Fibroblast of skin of left biceps (primary cell): ENCODE measurements around the gene MYH16.
A peak's percentile ranks its signal among the peaks of the same experiment; 100 is the strongest.
"Not testable (repeated sequence)": the region's sequence is repeated elsewhere in the genome, so short reads cannot be mapped to it uniquely, and the experiment has no call there.

ENCODE experiments used
- DNase-seq, 2 experiments: peaks; one replicate each; pipeline ENCODE4 v3.0.0-alpha.2; 2013; ENCODE audit warnings: low read depth in 2 of 2

The MYH16 gene

DNA sequence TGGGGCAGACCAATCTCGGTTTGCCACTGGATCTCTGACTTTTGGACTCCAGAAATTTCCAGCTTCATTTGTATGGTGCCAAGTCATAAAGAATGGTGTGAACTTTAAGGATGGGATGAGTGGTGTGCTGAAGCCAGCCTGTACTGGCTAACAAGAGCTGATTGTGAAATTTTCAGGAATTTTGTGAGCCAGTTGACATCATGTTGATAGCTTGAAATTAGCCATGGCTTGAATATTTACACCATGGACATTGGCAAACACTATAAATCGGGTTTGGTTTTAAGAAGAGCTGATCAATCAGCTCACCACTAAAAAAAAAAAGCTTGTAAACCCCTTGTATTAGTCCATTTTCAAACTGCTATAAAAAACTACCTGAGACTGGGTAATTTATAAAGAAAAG is 14.1 kb upstream of the MYH16 start:
- no peak for DNase-seq

DNA sequence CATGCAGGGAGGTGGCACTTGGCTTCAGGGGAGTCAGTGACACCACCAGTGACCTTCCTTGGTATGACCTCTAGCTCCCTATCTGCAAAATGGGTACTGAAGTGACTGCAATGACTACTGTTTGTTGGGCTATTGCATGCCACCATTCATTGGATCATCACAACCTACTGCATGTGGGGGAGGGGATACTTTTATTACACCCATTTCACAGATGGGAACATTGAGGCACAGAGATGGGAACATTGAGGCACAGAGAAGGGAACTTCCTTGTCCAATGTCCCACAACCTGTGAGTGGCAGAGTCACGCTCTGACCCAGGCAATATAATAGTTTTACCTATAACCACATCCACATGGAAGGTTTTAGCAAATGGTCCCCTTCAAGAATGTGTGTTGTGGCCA is 12.2 kb upstream of the MYH16 start:
- DNase-seq = no peak

DNA sequence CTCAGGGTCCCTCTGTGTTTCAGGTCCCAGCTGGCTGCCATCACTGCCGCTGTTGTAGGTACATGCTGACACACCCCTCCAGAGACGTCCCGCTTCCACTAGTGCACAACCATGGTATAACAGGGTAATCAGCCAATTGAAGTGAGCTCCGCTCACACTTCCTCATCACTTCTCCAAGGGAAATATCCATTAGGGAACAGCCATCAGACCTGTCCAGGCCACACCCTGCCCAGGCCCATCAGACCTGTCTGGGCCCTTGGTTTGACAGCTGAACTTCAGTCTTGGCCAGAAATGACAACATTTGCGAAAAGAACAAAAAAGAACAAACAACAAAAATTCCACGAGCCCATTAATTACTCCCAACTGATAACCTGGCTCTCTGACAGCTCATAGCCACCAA is 11.0 kb upstream of the MYH16 start:
- DNase-seq = no peak

- no peak for DNase-seq
Measured at GRCh38 chr7:99265848-99266480, 6.7 kb upstream of the MYH16 start.

- peak in 1 of 2 experiments; percentile 5 for DNase-seq
Measured at GRCh38 chr7:99267481-99267840, 5.2 kb upstream of the MYH16 start.

- no peak for DNase-seq
Measured at GRCh38 chr7:99267841-99268576, 4.6 kb upstream of the MYH16 start.

GRCh38 chr7:99268577-99268908 is 4.1 kb upstream of the MYH16 start:
- no peak for DNase-seq

DNA sequence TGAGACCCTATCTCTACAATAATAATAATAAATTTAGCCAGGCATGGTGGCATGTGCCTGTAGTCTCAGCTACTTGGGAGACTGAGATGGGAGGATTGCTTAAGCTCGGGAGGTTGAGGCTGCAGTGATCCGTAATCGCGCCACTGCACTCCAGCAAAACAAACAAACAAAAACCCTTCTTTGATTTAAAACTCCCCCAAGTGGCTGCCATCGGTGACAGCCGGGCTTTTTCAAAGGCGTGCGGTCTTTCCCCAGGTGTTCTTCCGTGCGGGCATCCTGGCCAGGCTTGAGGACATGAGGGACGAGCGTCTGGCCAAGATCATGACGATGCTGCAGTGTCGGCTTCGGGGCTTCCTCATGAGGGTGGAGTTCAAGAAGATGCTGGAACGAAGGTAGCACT is 1.9 kb upstream of the MYH16 start:
- DNase-seq = no peak

- not testable (repeated sequence) for DNase-seq
Measured at GRCh38 chr7:99273561-99273960, 922 bp downstream of the MYH16 start.

GRCh38 chr7:99274908-99275307 is 2.3 kb downstream of the MYH16 start:
- not testable (repeated sequence) for DNase-seq

- no peak for DNase-seq
Measured at GRCh38 chr7:99275496-99275895, 2.9 kb downstream of the MYH16 start.

- no peak for DNase-seq
Measured at GRCh38 chr7:99278180-99278579, 5.5 kb downstream of the MYH16 start.

- DNase-seq = not testable (repeated sequence)
Measured at GRCh38 chr7:99284165-99284564, 11.5 kb downstream of the MYH16 start.

DNA sequence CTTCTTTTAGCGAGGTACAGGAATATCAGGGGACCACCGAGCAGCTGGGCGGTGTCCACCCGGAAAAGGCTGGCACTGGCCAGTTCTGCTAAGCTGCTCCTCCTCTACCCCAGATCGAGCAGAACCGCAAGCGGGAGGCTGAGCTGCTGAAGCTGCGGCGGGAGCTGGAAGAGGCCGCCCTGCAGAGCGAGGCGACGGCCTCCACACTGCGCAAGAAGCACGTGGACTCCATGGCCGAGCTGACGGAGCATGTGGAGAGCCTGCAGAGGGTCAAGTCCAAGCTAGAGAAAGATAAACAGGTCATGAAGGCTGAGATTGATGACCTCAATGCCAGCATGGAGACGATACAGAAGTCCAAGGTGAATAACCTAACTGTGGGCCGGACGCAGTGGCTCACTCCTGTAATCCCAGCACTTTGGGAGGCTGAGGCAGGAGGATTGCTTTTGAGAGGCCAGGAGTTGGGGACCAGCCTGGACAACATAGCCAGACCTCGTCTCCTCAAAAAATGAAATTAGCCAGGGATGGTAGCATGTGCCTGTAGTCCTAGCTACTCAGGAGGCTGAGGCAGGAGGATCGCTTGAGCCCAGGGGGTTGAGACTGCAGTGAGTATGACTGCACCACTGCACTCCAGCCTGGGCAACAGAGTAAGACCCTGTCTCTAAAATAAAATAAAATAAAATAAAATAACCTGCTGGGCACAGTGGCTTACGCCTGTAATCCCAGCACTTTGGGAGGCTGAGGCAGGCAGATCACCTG is 15.3 kb downstream of the MYH16 start:
- DNase-seq = no peak

DNA sequence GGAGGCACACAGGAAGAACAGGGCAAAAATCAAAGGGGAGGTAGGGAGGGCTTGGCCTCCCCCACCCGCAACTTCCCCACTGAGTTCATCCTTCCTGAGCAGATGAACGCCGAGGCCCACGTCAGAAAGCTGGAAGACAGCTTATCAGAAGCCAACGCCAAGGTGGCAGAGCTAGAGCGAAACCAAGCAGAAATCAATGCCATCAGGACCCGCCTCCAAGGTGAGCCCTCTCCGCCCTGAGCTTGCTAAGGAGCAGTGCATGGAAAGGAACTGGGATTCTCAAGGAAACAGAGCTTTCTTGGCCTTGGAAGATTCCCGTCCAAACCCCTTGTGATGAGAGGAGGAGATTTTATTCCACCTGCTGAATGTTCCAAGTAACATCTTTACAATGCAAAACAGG is 16.5 kb downstream of the MYH16 start:
- no peak for DNase-seq

DNA sequence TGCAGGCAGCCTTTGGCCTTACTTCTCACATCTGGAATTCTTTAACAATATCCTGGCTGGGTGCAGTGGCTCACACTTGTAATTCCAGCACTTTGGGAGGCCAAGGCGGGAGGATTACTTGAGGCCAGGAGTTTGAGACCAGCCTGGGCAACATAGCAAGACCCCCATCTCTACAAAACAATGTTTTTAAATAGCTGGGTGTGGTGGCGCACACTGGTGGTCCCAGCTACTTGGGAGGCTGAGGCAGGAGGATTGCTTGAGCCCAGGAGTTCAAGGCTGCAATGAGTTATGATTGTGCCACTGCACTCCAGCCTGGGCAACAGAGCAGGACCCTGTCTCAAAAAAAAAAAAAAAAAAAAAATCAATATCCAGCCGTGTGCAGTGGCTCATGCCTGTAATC is 17.5 kb downstream of the MYH16 start:
- DNase-seq = not testable (repeated sequence)

DNA sequence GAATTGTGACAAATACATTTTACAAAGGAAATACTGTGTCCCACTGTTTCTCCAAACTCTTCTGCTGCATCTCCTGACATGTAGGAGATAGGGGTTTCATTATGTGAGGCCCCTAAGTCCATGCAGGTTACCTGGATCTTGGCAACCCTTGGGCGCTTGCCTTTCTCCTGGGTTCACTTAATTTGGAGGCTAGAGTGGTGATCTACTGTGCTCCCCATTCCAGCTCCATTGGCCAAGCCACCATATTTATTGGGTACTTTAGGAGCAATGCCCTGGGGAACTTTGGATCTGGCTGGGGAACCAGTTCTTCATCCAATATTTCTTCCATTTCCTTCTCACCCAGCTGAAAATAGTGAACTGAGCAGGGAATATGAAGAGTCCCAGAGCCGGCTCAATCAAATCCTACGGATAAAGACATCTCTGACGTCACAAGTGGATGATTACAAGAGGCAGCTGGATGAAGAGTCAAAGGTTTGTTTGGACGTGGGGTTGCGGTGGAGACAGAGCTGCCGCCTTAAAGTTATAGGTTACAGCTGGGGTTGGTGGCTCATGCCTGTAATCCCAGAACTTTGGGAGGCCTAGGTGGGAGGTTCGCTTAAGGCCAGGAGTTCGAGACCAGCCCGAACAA is 18.5 kb downstream of the MYH16 start:
- DNase-seq = no peak

DNA sequence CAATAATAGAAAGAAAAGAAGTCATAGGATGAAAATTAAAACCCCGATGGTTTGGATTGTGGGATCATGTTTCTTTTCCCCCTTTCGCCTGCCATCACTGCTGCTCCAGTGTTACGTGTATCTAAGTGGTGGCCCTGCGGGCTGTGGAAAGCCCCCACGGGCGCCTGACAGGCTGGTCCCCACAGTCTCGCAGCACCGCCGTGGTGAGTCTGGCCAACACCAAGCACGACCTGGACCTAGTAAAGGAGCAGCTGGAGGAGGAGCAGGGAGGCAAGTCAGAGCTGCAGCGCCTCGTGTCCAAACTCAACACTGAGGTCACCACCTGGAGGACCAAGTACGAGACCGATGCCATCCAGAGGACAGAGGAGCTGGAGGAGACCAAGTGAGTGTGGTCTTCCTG is 19.5 kb downstream of the MYH16 start:
- DNase-seq = no peak

DNA sequence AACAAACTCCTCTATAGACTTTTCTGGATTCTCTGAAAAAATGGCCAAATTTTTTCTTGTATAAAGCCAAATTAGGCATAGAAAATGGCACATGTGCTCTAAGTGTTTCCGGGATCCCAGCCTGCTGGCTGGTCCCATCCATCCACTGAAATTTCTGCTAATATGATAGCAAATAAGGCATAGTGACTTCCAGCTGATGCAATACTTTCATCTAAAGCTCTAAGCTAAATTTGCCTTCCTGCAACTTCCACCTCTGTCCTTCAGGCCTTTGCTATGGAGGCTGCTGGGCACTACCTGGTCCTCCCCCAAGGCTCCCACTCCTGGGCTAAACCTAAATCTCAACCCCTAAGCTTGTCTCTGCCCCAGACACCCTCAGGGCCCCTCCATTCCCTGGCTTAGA is 20.5 kb downstream of the MYH16 start:
- no peak for DNase-seq

DNA sequence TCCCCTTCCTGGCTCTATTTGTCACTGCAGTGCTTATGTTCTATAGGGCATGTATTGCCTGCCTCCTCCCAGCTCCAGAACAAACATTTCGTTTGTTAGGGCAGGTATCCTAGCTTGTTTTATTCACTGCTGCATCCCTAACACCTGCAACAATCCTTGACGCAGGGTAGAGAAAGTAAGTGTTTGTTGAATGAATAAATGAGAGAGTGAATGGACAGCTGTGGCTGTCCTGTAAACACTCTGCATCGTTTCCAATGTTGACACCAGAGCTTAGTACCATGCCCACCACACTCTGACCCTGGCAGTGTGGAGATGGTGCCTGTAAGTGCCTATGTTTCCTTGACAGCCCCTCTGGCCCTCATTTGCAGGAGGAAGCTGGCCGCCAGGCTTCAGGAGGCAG is 21.0 kb downstream of the MYH16 start:
- DNase-seq = no peak

GRCh38 chr7:99296471-99296870 is 23.8 kb downstream of the MYH16 start:
- DNase-seq = no peak

DNA sequence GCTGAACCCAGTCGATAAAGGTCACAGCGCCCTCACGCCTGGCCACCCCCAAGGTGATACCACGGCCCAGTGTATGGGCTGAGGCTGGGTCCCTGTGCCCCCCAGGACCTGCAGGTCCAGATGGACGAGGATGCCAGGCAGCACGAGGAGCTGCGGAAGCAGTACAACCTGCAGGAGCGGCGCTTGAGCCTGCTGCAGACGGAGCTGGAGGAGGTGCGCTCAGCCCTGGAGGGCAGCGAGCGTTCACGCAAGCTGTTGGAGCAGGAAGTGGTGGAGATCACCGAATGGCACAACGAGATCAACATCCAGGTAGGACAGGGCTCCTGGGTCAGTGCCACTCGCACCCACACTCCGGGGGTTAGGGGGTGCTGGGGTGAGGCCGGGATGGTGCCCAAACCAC is 28.9 kb downstream of the MYH16 start:
- DNase-seq = no peak
